ENCODE results near the gene FBXL4. TPM values are rescaled to one million over a fixed set of nuclear protein-coding genes. Genes with fewer than 3 reads are reported as not detected.

The FBXL4 gene
- total and polyA plus RNA-seq, 8 donors: 2.6 to 16.9 (median 11.1) TPM

DNA sequence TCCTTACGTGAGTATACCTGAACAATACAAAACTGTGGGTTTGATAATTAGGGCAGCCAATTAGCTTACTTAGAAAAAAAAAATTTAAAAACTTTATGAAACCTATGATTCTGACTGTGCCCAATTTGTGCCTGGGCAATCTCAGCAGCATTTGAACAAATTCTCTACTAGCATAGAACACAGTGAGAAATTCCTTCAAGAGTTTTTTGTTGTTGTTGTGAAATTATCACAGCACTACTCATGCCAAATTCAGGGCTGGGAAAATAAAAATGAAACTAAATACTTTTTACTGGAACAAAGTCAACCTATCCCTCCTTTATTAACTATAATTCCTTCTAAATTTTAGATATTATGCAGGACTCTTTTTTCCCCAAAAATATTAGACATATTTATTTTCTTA lies 70.5 kb downstream of the FBXL4 start:
- FAIRE-seq (no peak), DNase-seq (no peak), ATAC-seq (no peak)
- H3K27me3 ChIP-seq: no peaks in the 10 kb centered on the region
- no peaks in the 10 kb centered on the region for H3K4me1 ChIP-seq
- intact Hi-C loops (cut with DNase I): no loop called here
- H3K27ac ChIP-seq: no peak overlapping the region
- 0 to 97% methylated on average over 1 of the region's 1 CpG for WGBS, 2 donors
- no peak overlapping the region for H3K4me3 ChIP-seq
- peaks cover 0 to 7% (median 4%) of the 10 kb centered on the region in 3 donors for H3K36me3 ChIP-seq
- TF ChIP-seq, protein P1, sequence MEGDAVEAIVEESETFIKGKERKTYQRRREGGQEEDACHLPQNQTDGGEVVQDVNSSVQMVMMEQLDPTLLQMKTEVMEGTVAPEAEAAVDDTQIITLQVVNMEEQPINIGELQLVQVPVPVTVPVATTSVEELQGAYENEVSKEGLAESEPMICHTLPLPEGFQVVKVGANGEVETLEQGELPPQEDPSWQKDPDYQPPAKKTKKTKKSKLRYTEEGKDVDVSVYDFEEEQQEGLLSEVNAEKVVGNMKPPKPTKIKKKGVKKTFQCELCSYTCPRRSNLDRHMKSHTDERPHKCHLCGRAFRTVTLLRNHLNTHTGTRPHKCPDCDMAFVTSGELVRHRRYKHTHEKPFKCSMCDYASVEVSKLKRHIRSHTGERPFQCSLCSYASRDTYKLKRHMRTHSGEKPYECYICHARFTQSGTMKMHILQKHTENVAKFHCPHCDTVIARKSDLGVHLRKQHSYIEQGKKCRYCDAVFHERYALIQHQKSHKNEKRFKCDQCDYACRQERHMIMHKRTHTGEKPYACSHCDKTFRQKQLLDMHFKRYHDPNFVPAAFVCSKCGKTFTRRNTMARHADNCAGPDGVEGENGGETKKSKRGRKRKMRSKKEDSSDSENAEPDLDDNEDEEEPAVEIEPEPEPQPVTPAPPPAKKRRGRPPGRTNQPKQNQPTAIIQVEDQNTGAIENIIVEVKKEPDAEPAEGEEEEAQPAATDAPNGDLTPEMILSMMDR (IDR thresholded peaks at IDR 0.05): no peak
- H3K9me3 ChIP-seq: no peaks in the 10 kb centered on the region

DNA sequence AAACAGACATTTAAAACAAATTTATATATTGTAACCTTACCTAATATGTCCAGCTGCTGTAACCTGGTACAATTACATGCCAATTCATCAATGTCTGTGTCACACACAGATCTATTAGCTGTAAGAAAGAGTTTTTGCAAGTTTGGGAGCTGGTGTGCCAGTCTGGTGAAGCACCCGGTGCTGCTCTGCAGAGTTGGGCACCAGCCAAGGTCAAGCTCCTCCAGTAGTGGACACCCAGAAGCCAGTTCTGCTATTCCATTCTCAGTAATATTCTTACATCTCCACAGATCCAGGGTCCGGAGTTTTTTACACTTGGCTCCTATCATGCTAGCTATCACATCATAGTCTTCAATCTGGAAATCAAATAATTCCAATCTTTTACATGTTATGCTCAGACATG lies 72.4 kb downstream of the FBXL4 start:
- no peaks in the 10 kb centered on the region for H3K27me3 ChIP-seq
- no peaks in the 10 kb centered on the region for H3K4me1 ChIP-seq
- H3K27ac ChIP-seq: no peak overlapping the region
- peaks cover 0 to 7% (median 4%) of the 10 kb centered on the region in 3 donors for H3K36me3 ChIP-seq
- FAIRE-seq: no peak
- 48 to 58% methylated on average over 2 of the region's 2 CpGs for WGBS, 2 donors
- no peak overlapping the region for H3K4me3 ChIP-seq
- TF ChIP-seq, protein P1 (IDR thresholded peaks at IDR 0.05): no peak
- no peaks in the 10 kb centered on the region for H3K9me3 ChIP-seq
- peak in 4 of 6 donors; percentile 17 to 60 (median 42) for DNase-seq
- ATAC-seq: peak in 1 of 4 donors; percentile 59
- intact Hi-C loops (cut with DNase I): no loop called here

DNA sequence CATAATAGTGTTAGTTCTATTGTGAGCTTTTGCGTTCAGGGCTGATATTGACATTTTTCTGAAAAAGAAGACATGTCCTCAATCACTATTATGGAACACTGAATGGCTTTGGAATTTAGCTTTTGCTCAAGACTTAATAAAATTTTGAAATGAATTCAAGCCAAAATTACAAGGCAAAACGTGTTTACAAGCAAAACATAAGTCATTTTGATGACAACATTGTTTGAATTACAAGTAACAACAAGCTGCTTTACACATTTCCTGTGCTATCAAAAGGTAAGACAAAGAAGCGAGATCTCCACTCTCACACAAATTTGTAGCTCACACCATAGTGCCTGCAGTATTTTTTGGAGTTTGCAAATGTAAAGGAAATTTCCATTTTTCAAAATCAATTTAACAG lies 75.9 kb downstream of the FBXL4 start:
- intact Hi-C loops (cut with DNase I): no loop called here
- no peaks in the 10 kb centered on the region for H3K27me3 ChIP-seq
- H3K27ac ChIP-seq: no peak overlapping the region
- H3K4me1 ChIP-seq: no peaks in the 10 kb centered on the region
- no peaks in the 10 kb centered on the region for H3K9me3 ChIP-seq
- no peak for DNase-seq
- no peak for FAIRE-seq
- H3K36me3 ChIP-seq: peaks cover 0 to 4% (median 0%) of the 10 kb centered on the region in 3 donors
- TF ChIP-seq, protein P1 (IDR thresholded peaks at IDR 0.05): no peak
- no peak for ATAC-seq
- H3K4me3 ChIP-seq: no peak overlapping the region
- WGBS, 2 donors: 86 to 87% methylated on average over 3 of the region's 3 CpGs

DNA sequence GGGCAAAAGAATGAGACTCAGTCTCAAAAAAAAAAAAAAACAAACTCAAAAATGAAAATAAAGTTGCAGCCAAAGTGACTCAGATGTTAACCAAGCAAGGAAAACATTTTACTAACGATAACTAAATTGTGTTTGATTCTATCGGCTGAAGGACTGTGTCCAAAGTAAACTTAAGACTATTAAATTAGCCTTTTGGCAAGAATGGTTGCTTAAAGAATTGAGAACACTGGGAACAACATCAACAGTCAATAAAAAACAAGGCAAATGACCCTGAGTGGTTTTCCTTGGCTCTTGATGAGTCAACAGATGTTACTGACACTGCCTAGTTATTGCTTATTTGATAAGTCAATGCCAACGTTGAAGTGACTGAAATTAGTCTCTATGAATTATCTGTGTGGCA lies 76.7 kb downstream of the FBXL4 start:
- Histone ChIP-seq H3K27me3 (no peaks in the 10 kb centered on the region), H3K27ac (no peak overlapping the region), H3K4me3 (no peak overlapping the region), H3K4me1 (no peaks in the 10 kb centered on the region), H3K36me3 (peaks cover 0 to 4% (median 0%) of the 10 kb centered on the region in 3 donors), H3K9me3 (no peaks in the 10 kb centered on the region)
- FAIRE-seq: no peak
- 32 to 38% methylated on average over 3 of the region's 3 CpGs for WGBS, 2 donors
- peak in 3 of 4 donors; percentile 28 to 48 (median 40) for ATAC-seq
- TF ChIP-seq, protein P1 (IDR thresholded peaks at IDR 0.05): no peak
- intact Hi-C loops (cut with DNase I): no loop called here
- no peak for DNase-seq

DNA sequence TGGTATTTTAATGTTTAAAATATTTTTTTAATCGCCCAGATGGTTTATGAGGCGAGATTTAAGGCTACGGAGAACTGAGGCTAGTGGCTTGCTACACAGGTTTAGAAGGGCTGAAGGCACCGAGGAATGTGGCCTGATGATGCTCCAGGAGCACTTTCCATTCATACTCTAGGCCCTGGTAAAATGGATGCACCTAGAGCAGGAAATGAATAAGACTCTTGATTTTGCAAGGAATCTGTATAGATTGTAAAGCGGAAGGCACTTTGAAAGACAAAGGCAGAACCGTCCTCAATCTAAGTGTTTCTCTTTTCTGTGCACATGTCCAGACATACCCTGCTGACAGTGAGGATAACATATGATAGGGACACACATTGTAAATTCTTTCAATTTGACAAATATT lies 83.2 kb downstream of the FBXL4 start:
- FAIRE-seq (no peak), ATAC-seq (no peak), DNase-seq (no peak)
- Histone ChIP-seq H3K27me3 (no peaks in the 10 kb centered on the region), H3K36me3 (no peaks in the 10 kb centered on the region), H3K4me1 (no peaks in the 10 kb centered on the region), H3K4me3 (no peak overlapping the region), H3K9me3 (no peaks in the 10 kb centered on the region), H3K27ac (no peak overlapping the region)
- TF ChIP-seq, protein P1 (IDR thresholded peaks at IDR 0.05): no peak
- 96 to 98% methylated on average over 6 of the region's 6 CpGs for WGBS, 2 donors
- intact Hi-C loops (cut with DNase I): no loop called here
